IMR-90 (cell line): ENCODE results near the gene PLPP1. TPM values are rescaled to one million over a fixed set of nuclear protein-coding genes. Genes with fewer than 3 reads are reported as not detected.

Experiments used
- ATAC-seq: fragments of 200-7000 bp; cut with Tn5 transposase; 2 replicates; pipeline ENCODE4 v1.9.1; 2020; ENCODE audit warnings: low read depth, mild to moderate bottlenecking, moderate library complexity
- BruUV-seq: library from RNA; stranded (reverse); fragments of 400-500 nt; replicated peaks from 2 replicates; lab custom pipeline; 2021; lab: Mats Ljungman, UMichigan
- CTCF ChIA-PET: fragments of 300-600 bp; formaldehyde crosslinking; extraction: SDS; loops from one replicate; lab custom pipeline; 2021; ENCODE audit warnings: antibody characterized with exemption; lab: Yijun Ruan, JAX
- POLR2A ChIA-PET: fragments of 300-600 bp; sonication (Branson Sonifier 250); formaldehyde crosslinking; loops from one replicate; lab custom pipeline; 2022; ENCODE audit warnings: antibody characterized with exemption; ENCODE audit not compliant: unreplicated experiment; lab: Charles Lee
- DNase-seq: peaks from one replicate; pipeline ENCODE4 v3.0.0; 2013
- H2AFZ ChIP-seq: replicated peaks from 2 replicates; pipeline ENCODE3; 2013; ENCODE audit warnings: low read length, mild to moderate bottlenecking; ENCODE audit not compliant: poor library complexity
- H2AK5ac ChIP-seq: 2 replicates; pipeline ENCODE4 v1.6.1; 2013; ENCODE audit warnings: low read depth, low read length, inconsistent platforms
- H2AK9ac ChIP-seq: replicated peaks from 2 replicates; pipeline ENCODE3; 2013; ENCODE audit warnings: mild to moderate bottlenecking, low read depth, low read length, moderate library complexity; ENCODE audit not compliant: poor library complexity
- H2BK120ac ChIP-seq: 2 replicates; pipeline ENCODE4 v1.6.1; 2013; ENCODE audit warnings: low read depth, low read length, inconsistent platforms
- H2BK15ac ChIP-seq: 3 replicates; pipeline ENCODE4 v1.6.1; 2013; ENCODE audit warnings: low read depth, low read length, inconsistent platforms
- H2BK20ac ChIP-seq: 2 replicates; pipeline ENCODE4 v1.6.1; 2013; ENCODE audit warnings: low read depth, mild to moderate bottlenecking, inconsistent platforms, low read length, moderate library complexity
- H2BK5ac ChIP-seq: 2 replicates; pipeline ENCODE4 v1.6.1; 2013; ENCODE audit warnings: mild to moderate bottlenecking, low read depth, low read length, inconsistent platforms; ENCODE audit not compliant: poor library complexity, severe bottlenecking
- H3K14ac ChIP-seq: replicated peaks from 2 replicates; pipeline ENCODE4 v1.6.1; 2013; ENCODE audit warnings: low read depth, low read length, inconsistent platforms
- H3K18ac ChIP-seq: 2 replicates; pipeline ENCODE4 v1.6.1; 2013; ENCODE audit warnings: low read depth, low read length, control low read depth
- H3K23ac ChIP-seq: 2 replicates; pipeline ENCODE4 v1.6.1; 2013; ENCODE audit warnings: low read depth, low read length, inconsistent platforms
- H3K27ac ChIP-seq: 2 replicates; pipeline ENCODE4 v1.5.1; 2013; ENCODE audit warnings: mild to moderate bottlenecking, control low read depth, low read length; ENCODE audit not compliant: insufficient read depth
- H3K27me3 ChIP-seq: 2 replicates; pipeline ENCODE4 v1.6.1; 2013; ENCODE audit warnings: low read length; ENCODE audit not compliant: control insufficient read depth, insufficient read depth
- H3K36me3 ChIP-seq: 2 replicates; pipeline ENCODE4 v1.6.1; 2013; ENCODE audit warnings: low read length, mixed read lengths; ENCODE audit not compliant: control insufficient read depth, insufficient read depth
- H3K4ac ChIP-seq: 2 replicates; pipeline ENCODE4 v1.6.1; 2013; ENCODE audit warnings: low read depth, low read length, inconsistent platforms
- H3K4me1 ChIP-seq: 2 replicates; pipeline ENCODE4 v1.6.1; 2013; ENCODE audit warnings: low read length, mixed read lengths; ENCODE audit not compliant: control insufficient read depth, insufficient read depth
- H3K4me2 ChIP-seq: 2 replicates; pipeline ENCODE4 v1.6.1; 2013; ENCODE audit warnings: low read depth, mild to moderate bottlenecking, control low read depth, low read length, moderate library complexity
- H3K4me3 ChIP-seq: 2 replicates; pipeline ENCODE4 v1.5.1; 2013; ENCODE audit warnings: low read depth, mild to moderate bottlenecking, control low read depth, low read length, moderate library complexity; ENCODE audit not compliant: insufficient read depth
- H3K56ac ChIP-seq: 2 replicates; pipeline ENCODE4 v1.6.1; 2013; ENCODE audit warnings: low read length, inconsistent platforms; ENCODE audit not compliant: insufficient read depth; ENCODE audit errors: extremely low read depth
- H3K79me1 ChIP-seq, 2 experiments: 2 replicates each; pipeline ENCODE4 v1.6.1; 2013; ENCODE audit warnings: low read length in 2 of 2, inconsistent platforms in 1 of 2, low read depth in 1 of 2
- H3K9ac ChIP-seq: 2 replicates; pipeline ENCODE4 v1.6.1; 2013; ENCODE audit warnings: low read depth, low read length, control low read depth
- H3K9me1 ChIP-seq: 2 replicates; pipeline ENCODE4 v1.6.1; 2013; ENCODE audit warnings: low read length, inconsistent platforms; ENCODE audit not compliant: insufficient read depth
- H3K9me3 ChIP-seq: 2 replicates; pipeline ENCODE4 v1.6.1; 2013; ENCODE audit warnings: low read length; ENCODE audit not compliant: control insufficient read depth, insufficient read depth
- H4K20me1 ChIP-seq: 2 replicates; pipeline ENCODE4 v1.6.1; 2013; ENCODE audit warnings: low read length, inconsistent platforms; ENCODE audit not compliant: insufficient read depth
- H4K5ac ChIP-seq: 2 replicates; pipeline ENCODE4 v1.6.1; 2013; ENCODE audit warnings: mild to moderate bottlenecking, low read depth, low read length, control low read depth
- H4K8ac ChIP-seq, 2 experiments: 2 replicates each; pipeline ENCODE4 v1.6.1; 2013; ENCODE audit warnings: low read depth in 2 of 2, low read length in 2 of 2, control low read depth in 1 of 2, inconsistent platforms in 1 of 2
- H4K91ac ChIP-seq: 2 replicates; pipeline ENCODE4 v1.6.1; 2013; ENCODE audit warnings: low read depth, low read length, inconsistent platforms; ENCODE audit not compliant: insufficient read depth
- CEBPB ChIP-seq: IDR thresholded peaks from 2 replicates; pipeline ENCODE4 v1.6.1; 2012; ENCODE audit warnings: low read depth, low read length, improper control_type of control experiment
- FOS ChIP-seq: fragments of 150-350 bp; IDR thresholded peaks from 2 replicates; pipeline ENCODE4 v1.6.1; 2016; ENCODE audit warnings: low read depth, low read length
- NFE2L2 ChIP-seq: fragments of 150-350 bp; IDR thresholded peaks from 2 replicates; pipeline ENCODE4 v1.6.1; 2016; ENCODE audit warnings: low read depth, mild to moderate bottlenecking, low read length
- RFX5 ChIP-seq: IDR thresholded peaks from 2 replicates; pipeline ENCODE4 v1.8.0; 2012; ENCODE audit warnings: low read depth, mild to moderate bottlenecking, low read length, moderate library complexity
- dilution Hi-C: fragments of 300-500 bp; cut with HindIII; formaldehyde crosslinking; loops from one replicate; pipeline ENCODE4 v1.14.3; 2018; ENCODE audit warnings: low sequenced_read_pairs; ENCODE audit not compliant: unreplicated experiment
- in situ Hi-C: fragments of 300-500 bp; cut with MboI; formaldehyde crosslinking; loops from 3 replicates; pipeline ENCODE4 v1.14.3; 2019; ENCODE audit warnings: low sequenced_read_pairs, inconsistent platforms, mixed read lengths
- intact Hi-C: fragments of 100-400 bp; cut with micrococcal nuclease; formaldehyde crosslinking; loops from 2 replicates; pipeline ENCODE4 v1.10.0; 2022
- polyA plus RNA-seq, 3 experiments: library from polyadenylated mRNA; depleted of rRNA; stranded (reverse); fragments of >200 nt; gene quantifications; 2 replicates each; pipeline ENCODE4 v1.2.3, GENCODE V29; 2012; ENCODE audit warnings: low replicate concordance in 1 of 3
- total RNA-seq: library from RNA; depleted of rRNA; stranded (reverse); fragments of >200 nt; gene quantifications from 2 replicates; pipeline ENCODE4 v1.2.3, GENCODE V29; 2012

PLPP1 gene
- total and polyA plus RNA-seq, 2 of the 4 experiments (the other 2 are of a cell fraction), result 19.2 to 21.3 TPM

GRCh38 chr5:55578771-55579170, 44.0 kb upstream of the PLPP1 start:
- H3K9me3 ChIP-seq, result no peaks in the 10 kb centered on the region
- H3K4ac ChIP-seq, result no peak overlapping the region
- POLR2A ChIA-PET, result no interaction called here
- in situ Hi-C loops, result no loop called here
- no TSS peak for BruUV-seq
- H2BK20ac ChIP-seq, result no peak overlapping the region
- no peak overlapping the region for H3K4me2 ChIP-seq
- CTCF ChIA-PET, result interaction anchor here (0.5 to 0.6 kb wide), 2 partner anchors 31 to 161 kb away, joined by 3 to 6 read pairs; no protein-coding TSS in a partner anchor
- H2AK5ac ChIP-seq, result no peak overlapping the region
- no peaks in the 10 kb centered on the region for H3K9me1 ChIP-seq
- H3K9ac ChIP-seq, result no peak overlapping the region
- dilution Hi-C loops, result no loop called here
- TF ChIP-seq FOS (no peak), CEBPB (no peak), NFE2L2 (no peak), RFX5 (no peak)
- H3K14ac ChIP-seq, result no peak overlapping the region
- intact Hi-C loops, result no loop called here
- peak; percentile 48 for DNase-seq
- no peak overlapping the region for H3K27ac ChIP-seq
- no peak overlapping the region for H4K91ac ChIP-seq
- ATAC-seq, result peak; percentile 80
- no peak overlapping the region for H3K4me3 ChIP-seq
- no peak overlapping the region for H3K18ac ChIP-seq
- H3K4me1 ChIP-seq, result peaks cover 6% of the 10 kb centered on the region; the same call in 1 of the 2 replicates
- H3K79me1 ChIP-seq, result no peaks in the 10 kb centered on the region
- no peak overlapping the region for H2BK120ac ChIP-seq
- H3K23ac ChIP-seq, result no peak overlapping the region
- H3K27me3 ChIP-seq, result no peaks in the 10 kb centered on the region; the same call in 1 of the 2 replicates
- no peak overlapping the region for H2BK5ac ChIP-seq
- no peak overlapping the region for H2AK9ac ChIP-seq
- no peak overlapping the region for H4K8ac ChIP-seq
- no peaks in the 10 kb centered on the region for H4K20me1 ChIP-seq
- no peaks in the 10 kb centered on the region for H3K36me3 ChIP-seq
- H4K5ac ChIP-seq, result no peak overlapping the region
- no peak overlapping the region for H3K56ac ChIP-seq
- H2AFZ ChIP-seq, result no peak overlapping the region
- H2BK15ac ChIP-seq, result no peak overlapping the region
